Adipose tissue (tissue), 3 donors: ENCODE data around the gene PLAGL2. TPM values are rescaled to one million over a fixed set of nuclear protein-coding genes. Genes with fewer than 3 reads are reported as not detected.
"Not testable (repeated sequence)": the region's sequence is repeated elsewhere in the genome, so short reads cannot be mapped to it uniquely, and the experiment has no call there.

Source experiments
- H3K27ac ChIP-seq: one replicate; pipeline ENCODE4 v1.5.1; 2013; ENCODE audit warnings: low read depth, low read length
- WGBS, 3 donors: extraction: QIAGEN DNeasy Blood & Tissue Kit; methylation state at CpG; one replicate each; pipeline ENCODE4 v1.1.7; 2013; 5-methylcytosine and 5-hydroxymethylcytosine counted together
- polyA plus RNA-seq, 3 donors: library from polyadenylated mRNA; stranded (reverse); fragments of 200-250 nt; gene quantifications; one replicate each; pipeline ENCODE4 v1.2.3, GENCODE V29; 2013
- donor health status: healthy with polysubstance abuse.
- donor health status: Bipolar disorder and iron deficiency.
- donor health status: healthy.

The PLAGL2 gene, protein sequence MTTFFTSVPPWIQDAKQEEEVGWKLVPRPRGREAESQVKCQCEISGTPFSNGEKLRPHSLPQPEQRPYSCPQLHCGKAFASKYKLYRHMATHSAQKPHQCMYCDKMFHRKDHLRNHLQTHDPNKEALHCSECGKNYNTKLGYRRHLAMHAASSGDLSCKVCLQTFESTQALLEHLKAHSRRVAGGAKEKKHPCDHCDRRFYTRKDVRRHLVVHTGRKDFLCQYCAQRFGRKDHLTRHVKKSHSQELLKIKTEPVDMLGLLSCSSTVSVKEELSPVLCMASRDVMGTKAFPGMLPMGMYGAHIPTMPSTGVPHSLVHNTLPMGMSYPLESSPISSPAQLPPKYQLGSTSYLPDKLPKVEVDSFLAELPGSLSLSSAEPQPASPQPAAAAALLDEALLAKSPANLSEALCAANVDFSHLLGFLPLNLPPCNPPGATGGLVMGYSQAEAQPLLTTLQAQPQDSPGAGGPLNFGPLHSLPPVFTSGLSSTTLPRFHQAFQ
- 1 to 10 TPM; 2.5 to 4.7 (median 4.2) TPM for polyA plus RNA-seq

DNA sequence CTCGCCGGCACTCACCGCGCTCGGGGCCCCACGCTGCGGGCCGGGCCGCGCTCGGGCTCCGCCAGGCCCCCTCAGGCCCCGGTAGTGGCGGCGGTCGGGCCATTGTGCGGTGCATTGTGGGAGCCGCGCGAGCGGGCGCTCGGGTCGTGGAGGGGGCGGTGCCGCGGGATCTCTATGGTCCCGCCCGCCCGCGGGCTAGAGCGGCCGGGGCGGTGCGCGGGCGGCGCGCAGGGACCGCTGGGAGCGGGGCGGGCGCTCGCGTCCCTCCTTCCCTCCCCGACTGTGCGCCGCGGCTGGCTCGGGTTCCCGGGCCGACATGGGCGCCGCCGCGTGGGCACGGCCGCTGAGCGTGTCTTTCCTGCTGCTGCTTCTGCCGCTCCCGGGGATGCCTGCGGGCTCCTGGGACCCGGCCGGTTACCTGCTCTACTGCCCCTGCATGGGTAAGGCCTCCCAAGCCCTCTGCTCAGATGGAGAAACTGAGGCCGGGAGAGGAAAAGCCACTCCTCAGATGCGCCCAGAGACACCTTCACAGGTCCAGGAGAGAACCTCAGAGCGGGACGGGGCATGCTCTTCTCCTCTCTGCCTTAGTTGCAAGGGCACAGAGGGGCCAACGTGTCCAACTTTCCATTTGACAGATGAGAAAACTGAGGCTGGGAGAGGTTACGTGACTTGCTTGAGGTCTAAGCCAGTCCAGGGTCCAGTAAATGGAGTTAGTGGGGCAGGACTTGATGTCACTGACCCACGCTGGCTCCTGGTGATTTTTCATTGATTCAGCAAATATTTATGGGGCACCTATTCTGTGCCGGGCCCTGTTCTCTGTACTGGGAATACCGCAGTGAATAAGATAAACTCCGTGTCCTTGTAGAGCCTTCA, at the start of gene PLAGL2, which contains the start of gene POFUT1:
Gene PLAGL2 (minus strand): TSS at position 118 of the 873 bp plus-strand sequence. CDS start 5,565 bp downstream, outside the sequence.
Gene POFUT1 (plus strand): TSS at position 255 of the 873 bp plus-strand sequence. CDS start 62 bp downstream, at position 317.
- 1 to 2% (median 1%) methylated on average over 57 to 73 of the region's 74 CpGs for whole genome bisulfite sequencing, 3 donors
- H3K27ac ChIP-seq = no peak within 1 kb of the TSS

GRCh38 chr20:32252189-32252588, 44.6 kb upstream of the PLAGL2 start:
- no peak overlapping the region for H3K27ac ChIP-seq
- WGBS, 3 donors = 89 to 91% (median 90%) methylated on average over 6 of the region's 6 CpGs

DNA sequence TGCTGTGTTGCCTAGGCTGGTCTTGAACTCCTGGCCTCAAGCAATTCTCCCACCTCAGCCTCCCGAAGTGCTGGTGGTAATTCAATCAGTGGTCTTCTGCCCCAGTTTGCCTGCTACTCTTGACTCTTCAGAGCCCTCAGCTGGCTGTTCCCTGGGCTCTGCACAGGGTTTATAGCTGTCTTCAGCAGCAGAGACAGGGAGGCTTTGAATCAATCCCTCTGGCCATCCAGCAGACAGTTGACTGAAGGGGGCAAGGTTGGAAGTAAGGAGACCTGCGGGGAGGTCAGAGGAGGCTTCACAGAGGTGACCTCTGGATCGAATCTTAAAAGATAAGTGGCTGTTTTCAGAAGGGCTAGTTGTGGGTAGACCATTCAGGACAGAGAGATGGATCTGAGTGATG, 43.9 kb upstream of the PLAGL2 start:
- H3K27ac ChIP-seq = no peak overlapping the region
- 63 to 72% (median 72%) methylated on average over 3 of the region's 3 CpGs for WGBS, 3 donors

DNA sequence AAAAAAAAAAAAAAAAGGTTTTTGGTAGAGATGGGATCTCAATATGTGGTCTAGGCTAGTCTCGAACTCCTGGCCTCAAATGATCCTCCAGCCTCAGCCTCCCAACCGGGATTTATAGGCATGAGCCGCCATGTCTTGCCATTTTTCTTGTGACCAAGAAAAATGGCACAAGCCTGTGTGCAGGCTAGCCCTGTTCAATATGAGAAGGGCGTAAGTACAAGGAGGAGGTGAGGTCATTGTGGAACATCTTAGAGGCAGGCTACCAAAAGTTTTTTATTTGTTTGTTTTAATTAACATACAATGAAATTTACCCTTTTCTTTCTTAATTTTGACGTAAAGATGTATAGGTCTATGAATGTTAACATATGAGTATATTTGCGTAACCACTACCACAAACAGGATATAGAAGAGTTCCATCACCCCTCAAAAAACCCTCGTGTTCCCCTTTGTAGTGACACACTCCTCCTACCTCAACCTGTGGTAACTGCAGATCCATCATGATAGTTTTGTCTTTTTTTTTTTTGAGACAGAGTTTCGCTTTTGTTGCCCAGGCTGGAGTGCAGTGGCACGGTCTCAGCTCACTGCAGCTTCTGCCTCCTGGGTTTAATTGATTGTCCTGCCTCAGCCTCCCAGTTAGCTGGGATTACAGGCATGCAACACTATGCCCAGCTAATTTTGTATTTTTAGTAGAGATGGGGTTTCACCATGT, 41.6 kb upstream of the PLAGL2 start:
- WGBS, 3 donors = 66 to 91% (median 78%) methylated on average over 9 of the region's 9 CpGs
- H3K27ac ChIP-seq = no peak overlapping the region

GRCh38 chr20:32248043-32248442, 40.5 kb upstream of the PLAGL2 start:
- WGBS, 3 donors = 68 to 92% (median 72%) methylated on average over 5 of the region's 5 CpGs
- H3K27ac ChIP-seq = no peak overlapping the region

DNA sequence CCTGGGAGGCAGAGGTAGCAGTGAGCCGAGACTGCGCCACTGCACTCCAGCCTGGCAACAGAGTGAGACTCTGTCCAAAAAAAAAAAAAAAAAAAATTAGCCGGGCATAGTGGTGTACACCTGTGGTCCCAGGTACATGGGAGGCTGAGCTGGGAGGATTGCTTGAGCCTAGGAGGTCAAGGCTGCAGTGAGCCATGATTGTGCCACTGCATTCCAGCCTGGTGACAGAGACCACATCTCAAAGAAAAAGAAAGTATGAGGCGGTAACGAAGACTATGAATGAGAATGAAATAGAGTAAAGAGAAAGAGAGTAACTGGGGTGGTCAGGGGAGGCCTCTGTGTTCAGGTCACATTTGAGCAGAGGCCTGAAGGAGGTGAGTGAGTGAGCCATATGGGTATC, 38.7 kb upstream of the PLAGL2 start:
- H3K27ac ChIP-seq = not testable (repeated sequence)
- 88 to 93% (median 89%) methylated on average over 5 of the region's 5 CpGs for WGBS, 3 donors

DNA sequence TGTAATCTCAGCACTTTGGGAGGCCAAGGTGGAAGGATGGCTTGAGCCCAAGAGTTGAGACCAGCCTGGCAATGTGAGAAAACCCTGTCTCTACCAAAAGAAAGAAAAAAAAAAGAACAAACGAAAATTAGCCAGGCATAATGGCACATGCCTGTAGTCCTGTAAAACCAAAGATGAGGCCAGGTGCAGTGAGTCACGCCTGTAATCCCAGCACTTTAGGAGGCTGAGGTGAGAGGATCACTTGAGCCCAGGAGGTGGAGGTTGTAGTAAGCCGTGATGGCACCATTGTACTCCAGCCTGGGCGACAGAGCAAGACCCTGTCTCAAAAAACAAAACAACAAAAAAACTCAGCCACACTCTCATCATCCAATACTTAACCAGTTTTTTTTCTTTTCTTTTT, 37.4 kb upstream of the PLAGL2 start:
- WGBS, 3 donors = 84 to 94% (median 86%) methylated on average over 4 of the region's 4 CpGs
- H3K27ac ChIP-seq = no peak overlapping the region

DNA sequence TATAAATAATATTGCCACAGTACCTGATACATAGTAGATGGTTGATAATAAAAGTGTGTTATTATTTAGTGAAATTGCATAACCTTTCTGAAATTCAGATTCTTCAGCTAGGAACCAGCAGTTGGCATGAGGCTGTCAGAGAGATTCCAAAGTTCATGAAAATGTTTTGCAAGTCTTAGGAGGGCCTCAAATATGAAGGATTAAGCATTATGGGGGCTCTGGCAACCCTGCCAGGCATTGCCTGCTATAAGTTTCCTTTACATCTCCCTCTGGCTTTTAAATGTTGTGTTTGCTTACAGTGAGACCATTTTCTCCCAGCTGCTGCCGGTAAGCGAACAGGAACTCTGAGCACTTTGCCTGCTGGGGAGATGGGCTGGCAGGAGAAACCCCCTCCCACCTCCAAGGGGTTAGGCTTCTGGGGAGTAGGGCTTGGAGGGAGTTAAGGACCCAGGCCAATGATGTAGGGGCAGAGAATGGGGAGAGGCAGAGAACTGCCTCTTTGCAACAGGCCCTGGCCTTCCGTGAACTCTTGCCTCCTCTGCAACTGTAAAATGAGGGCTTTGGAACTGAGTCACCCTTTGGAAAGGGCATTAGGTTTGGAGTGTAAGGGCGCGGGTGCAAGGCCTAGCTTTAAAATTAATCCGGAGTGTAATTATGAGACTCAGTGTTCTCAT, 36.7 kb upstream of the PLAGL2 start:
- H3K27ac ChIP-seq = no peak overlapping the region
- WGBS, 3 donors = 87 to 94% (median 88%) methylated on average over 6 of the region's 6 CpGs

- no peak overlapping the region for H3K27ac ChIP-seq
- 88 to 96% (median 95%) methylated on average over 4 of the region's 4 CpGs for WGBS, 3 donors
Observed at GRCh38 chr20:32241807-32242206, 34.3 kb upstream of the PLAGL2 start.

- 0 to 21% (median 2%) methylated on average over 1 of the region's 1 CpG for WGBS, 3 donors
- no peak overlapping the region for H3K27ac ChIP-seq
Observed at GRCh38 chr20:32240205-32240604, 32.7 kb upstream of the PLAGL2 start.

GRCh38 chr20:32238483-32239425, 31.2 kb upstream of the PLAGL2 start:
- 74 to 89% (median 77%) methylated on average over 9 of the region's 9 CpGs for WGBS, 3 donors
- H3K27ac ChIP-seq = no peak overlapping the region

DNA sequence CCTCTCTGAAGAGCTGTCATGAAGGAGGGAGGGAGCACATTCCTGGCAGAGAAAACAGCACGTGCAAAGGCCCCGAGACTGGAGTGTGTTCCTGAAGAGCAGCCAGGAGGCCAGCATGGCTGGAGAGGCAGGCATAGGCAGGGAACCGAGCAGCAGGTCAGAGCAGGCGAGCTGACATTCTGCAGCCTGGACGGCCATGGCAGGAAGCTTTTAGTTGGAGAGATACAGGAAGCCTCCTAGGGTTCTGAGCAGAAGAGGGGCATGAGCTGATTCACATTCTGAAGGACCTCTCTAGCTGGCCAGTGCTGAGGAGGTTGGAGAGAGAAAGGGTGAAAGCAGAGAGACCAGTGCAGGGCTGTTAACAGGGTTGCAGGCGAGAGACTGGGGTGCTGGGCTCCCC, 29.9 kb upstream of the PLAGL2 start:
- H3K27ac ChIP-seq = no peak overlapping the region
- 89 to 92% (median 91%) methylated on average over 6 of the region's 6 CpGs for WGBS, 3 donors

- H3K27ac ChIP-seq = no peak overlapping the region
- WGBS, 3 donors = 95 to 96% (median 96%) methylated on average over 2 of the region's 2 CpGs
Observed at GRCh38 chr20:32236819-32237218, 29.3 kb upstream of the PLAGL2 start.

DNA sequence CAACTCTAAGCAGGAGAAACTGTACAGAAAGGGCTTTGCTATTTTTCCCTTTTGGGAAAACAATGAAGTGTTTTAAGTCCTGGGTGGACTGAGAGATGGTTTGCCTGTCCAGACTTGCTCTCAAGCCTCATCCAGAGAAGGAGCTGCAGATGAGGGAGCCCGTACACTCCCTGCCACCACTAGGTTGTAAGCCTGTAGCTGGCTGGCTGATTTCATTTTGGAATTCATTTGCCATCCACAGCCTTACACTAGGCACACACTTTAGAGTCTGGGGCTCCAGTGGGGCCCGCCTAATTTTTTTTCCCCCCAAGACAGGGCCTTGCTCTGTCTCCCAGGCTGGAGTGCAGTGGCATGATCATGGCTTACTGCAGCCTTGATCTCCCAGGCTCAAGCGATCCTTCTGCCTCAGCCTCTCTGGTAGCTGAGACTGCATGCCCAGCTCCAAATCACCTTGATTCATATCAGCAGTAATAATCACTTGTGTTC, 28.5 kb upstream of the PLAGL2 start:
- H3K27ac ChIP-seq = no peak overlapping the region
- 92 to 99% (median 93%) methylated on average over 3 of the region's 3 CpGs for WGBS, 3 donors

GRCh38 chr20:32235331-32236047, 27.9 kb upstream of the PLAGL2 start:
- H3K27ac ChIP-seq = no peak overlapping the region
- 48 to 85% (median 84%) methylated on average over 6 of the region's 6 CpGs for WGBS, 3 donors

GRCh38 chr20:32234135-32234808, 26.7 kb upstream of the PLAGL2 start:
- H3K27ac ChIP-seq = no peak overlapping the region
- 88 to 95% (median 89%) methylated on average over 13 of the region's 13 CpGs for WGBS, 3 donors
